Mesendoderm (in vitro differentiated cells): ENCODE results near the gene ADD3.
A peak's percentile ranks its signal among the peaks of the same experiment; 100 is the strongest.

Source experiments
- DNase-seq: peaks from one replicate; pipeline ENCODE4 v3.0.0; 2013
- H2AK5ac ChIP-seq: 2 replicates; pipeline ENCODE4 v1.6.1; 2013; ENCODE audit warnings: low read length, inconsistent platforms
- H2BK120ac ChIP-seq: 2 replicates; pipeline ENCODE4 v1.6.1; 2013; ENCODE audit warnings: low read depth, mild to moderate bottlenecking, low read length, moderate library complexity, mixed read lengths
- H2BK15ac ChIP-seq: replicated peaks from 2 replicates; pipeline ENCODE4 v1.6.1; 2013; ENCODE audit warnings: low read depth, mild to moderate bottlenecking, moderate library complexity
- H2BK5ac ChIP-seq: 2 replicates; pipeline ENCODE4 v1.6.1; 2013; ENCODE audit warnings: low read length, inconsistent platforms
- H3K18ac ChIP-seq: 2 replicates; pipeline ENCODE4 v1.6.1; 2013; ENCODE audit warnings: mild to moderate bottlenecking, low read length, mixed read lengths
- H3K23ac ChIP-seq: one replicate; pipeline ENCODE4 v1.6.1; 2013; ENCODE audit warnings: low read length
- H3K27ac ChIP-seq: 2 replicates; pipeline ENCODE4 v1.5.1; 2013; ENCODE audit warnings: low read depth, mild to moderate bottlenecking, inconsistent platforms, low read length, moderate library complexity
- H3K27me3 ChIP-seq: 2 replicates; pipeline ENCODE4 v1.6.1; 2013; ENCODE audit warnings: low read length, control low read depth, mild to moderate bottlenecking, inconsistent platforms; ENCODE audit not compliant: insufficient read depth, poor library complexity
- H3K36me3 ChIP-seq: 2 replicates; pipeline ENCODE4 v1.6.1; 2013; ENCODE audit warnings: low read length, inconsistent platforms; ENCODE audit not compliant: control insufficient read depth, insufficient read depth
- H3K4ac ChIP-seq: one replicate; pipeline ENCODE4 v1.6.1; 2013; ENCODE audit warnings: low read depth, mild to moderate bottlenecking, low read length, moderate library complexity
- H3K4me1 ChIP-seq: 2 replicates; pipeline ENCODE4 v1.6.1; 2013; ENCODE audit warnings: low read depth, low read length, inconsistent platforms; ENCODE audit not compliant: control insufficient read depth
- H3K4me2 ChIP-seq: 2 replicates; pipeline ENCODE4 v1.6.1; 2013; ENCODE audit warnings: low read length
- H3K4me3 ChIP-seq: 2 replicates; pipeline ENCODE4 v1.5.1; 2013; ENCODE audit warnings: mild to moderate bottlenecking, low read length
- H3K56ac ChIP-seq: one replicate; pipeline ENCODE4 v1.6.1; 2013; ENCODE audit warnings: low read length
- H3K79me1 ChIP-seq: 2 replicates; pipeline ENCODE4 v1.6.1; 2013; ENCODE audit warnings: low read length, inconsistent platforms
- H3K79me2 ChIP-seq: 2 replicates; pipeline ENCODE4 v1.6.1; 2013; ENCODE audit warnings: mild to moderate bottlenecking, low read length; ENCODE audit not compliant: control insufficient read depth, insufficient read depth
- H3K9ac ChIP-seq: 2 replicates; pipeline ENCODE4 v1.6.1; 2013; ENCODE audit warnings: low read length, inconsistent platforms
- H4K5ac ChIP-seq: one replicate; pipeline ENCODE4 v1.6.1; 2013; ENCODE audit warnings: low read length
- H4K8ac ChIP-seq: one replicate; pipeline ENCODE4 v1.6.1; 2013; ENCODE audit warnings: low read depth, mild to moderate bottlenecking, control low read depth, low read length, moderate library complexity
- WGBS: extraction: QIAGEN DNeasy Blood & Tissue Kit; methylation state at CpG from one replicate; pipeline ENCODE4 v1.1.7; 2013; ENCODE audit warnings: low lambda C conversion rate, missing lambda C conversion rate; ENCODE audit not compliant: insufficient coverage; ENCODE audit errors: extremely low coverage; 5-methylcytosine and 5-hydroxymethylcytosine counted together

ADD3 gene

GRCh38 chr10:110101464-110102144 lies 93.8 kb downstream of the ADD3 start:
- Histone ChIP-seq H3K79me2 (no peaks in the 10 kb centered on the region), H2AK5ac (no peak overlapping the region), H3K4me1 (no peaks in the 10 kb centered on the region), H3K79me1 (peaks cover 2% of the 10 kb centered on the region), H4K5ac (no peak overlapping the region), H2BK5ac (no peak overlapping the region), H2BK120ac (no peak overlapping the region), H3K9ac (no peak overlapping the region), H2BK15ac (no peak overlapping the region), H4K8ac (no peak overlapping the region), H3K4me2 (no peak overlapping the region), H3K56ac (no peak overlapping the region), H3K27ac (no peak overlapping the region), H3K23ac (no peak overlapping the region), H3K4me3 (no peak overlapping the region), H3K18ac (no peak overlapping the region), H3K36me3 (no peaks in the 10 kb centered on the region), H3K4ac (no peak overlapping the region), H3K27me3 (no peaks in the 10 kb centered on the region)
- no peak for DNase-seq
- WGBS = no CpG with 5 or more reads among the region's 2 CpGs

GRCh38 chr10:110103921-110104461 lies 96.2 kb downstream of the ADD3 start:
- DNase-seq = no peak
- Histone ChIP-seq H2BK5ac (no peak overlapping the region), H3K9ac (no peak overlapping the region), H3K4me1 (no peaks in the 10 kb centered on the region), H4K5ac (no peak overlapping the region), H3K56ac (no peak overlapping the region), H3K4me3 (no peak overlapping the region), H3K27me3 (no peaks in the 10 kb centered on the region), H3K27ac (no peak overlapping the region), H3K18ac (peak overlapping the region; percentile 60), H3K79me2 (no peaks in the 10 kb centered on the region), H3K79me1 (no peaks in the 10 kb centered on the region), H2BK120ac (no peak overlapping the region), H2AK5ac (no peak overlapping the region), H3K4me2 (no peak overlapping the region), H3K23ac (no peak overlapping the region), H3K4ac (no peak overlapping the region), H3K36me3 (no peaks in the 10 kb centered on the region), H2BK15ac (no peak overlapping the region), H4K8ac (no peak overlapping the region)

DNA sequence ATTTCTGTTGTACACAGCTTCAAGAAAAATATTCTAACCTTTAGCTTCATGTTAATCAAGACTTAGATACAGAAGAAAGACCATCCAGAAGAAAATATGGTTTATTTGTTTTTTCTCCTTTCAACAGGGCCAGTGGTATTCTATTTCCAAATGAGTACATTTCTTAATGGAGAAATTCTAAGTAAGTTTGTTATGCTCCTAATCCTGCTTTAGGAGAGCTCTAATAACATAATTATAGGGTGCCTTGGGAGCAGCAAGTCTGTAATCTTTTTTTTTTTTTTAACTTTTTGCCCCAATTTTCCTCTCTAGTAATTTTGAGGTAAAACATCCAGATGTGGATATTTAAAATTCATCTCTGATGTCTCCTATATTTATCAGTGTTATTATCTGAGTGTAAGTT lies 98.1 kb downstream of the ADD3 start:
- Histone ChIP-seq H3K4me2 (no peak overlapping the region), H3K23ac (no peak overlapping the region), H2BK5ac (no peak overlapping the region), H2BK15ac (no peak overlapping the region), H3K4me3 (no peak overlapping the region), H2BK120ac (no peak overlapping the region), H3K4me1 (no peaks in the 10 kb centered on the region), H3K18ac (no peak overlapping the region), H3K79me2 (no peaks in the 10 kb centered on the region), H3K27ac (no peak overlapping the region), H3K56ac (no peak overlapping the region), H3K9ac (no peak overlapping the region), H3K36me3 (no peaks in the 10 kb centered on the region), H3K27me3 (no peaks in the 10 kb centered on the region), H4K8ac (no peak overlapping the region), H3K79me1 (no peaks in the 10 kb centered on the region), H3K4ac (no peak overlapping the region), H2AK5ac (no peak overlapping the region), H4K5ac (no peak overlapping the region)
- DNase-seq = no peak

- Histone ChIP-seq H3K9ac (no peak overlapping the region), H3K27me3 (no peaks in the 10 kb centered on the region), H2BK15ac (no peak overlapping the region), H3K36me3 (no peaks in the 10 kb centered on the region), H2BK120ac (no peak overlapping the region), H2BK5ac (no peak overlapping the region), H4K8ac (no peak overlapping the region), H4K5ac (no peak overlapping the region), H2AK5ac (no peak overlapping the region), H3K4ac (no peak overlapping the region), H3K4me3 (no peak overlapping the region), H3K23ac (no peak overlapping the region), H3K79me1 (no peaks in the 10 kb centered on the region), H3K27ac (no peak overlapping the region), H3K79me2 (no peaks in the 10 kb centered on the region), H3K4me1 (no peaks in the 10 kb centered on the region), H3K56ac (no peak overlapping the region), H3K4me2 (no peak overlapping the region), H3K18ac (no peak overlapping the region)
- no peak for DNase-seq
- WGBS = no CpG with 5 or more reads among the region's 6 CpGs
Observed at GRCh38 chr10:110107430-110107829, 99.6 kb downstream of the ADD3 start.

GRCh38 chr10:110107887-110108286 lies 100.1 kb downstream of the ADD3 start:
- Histone ChIP-seq H4K5ac (no peak overlapping the region), H4K8ac (no peak overlapping the region), H3K18ac (no peak overlapping the region), H2BK120ac (no peak overlapping the region), H3K23ac (no peak overlapping the region), H3K4me3 (no peak overlapping the region), H3K9ac (no peak overlapping the region), H3K36me3 (no peaks in the 10 kb centered on the region), H2BK5ac (no peak overlapping the region), H3K79me2 (no peaks in the 10 kb centered on the region), H2BK15ac (no peak overlapping the region), H3K56ac (no peak overlapping the region), H3K79me1 (no peaks in the 10 kb centered on the region), H3K4me2 (no peak overlapping the region), H3K27ac (no peak overlapping the region), H2AK5ac (no peak overlapping the region), H3K27me3 (no peaks in the 10 kb centered on the region), H3K4ac (no peak overlapping the region), H3K4me1 (no peaks in the 10 kb centered on the region)
- peak; percentile 59 for DNase-seq

GRCh38 chr10:110109511-110109910 lies 101.7 kb downstream of the ADD3 start:
- H3K23ac ChIP-seq = no peak overlapping the region

More at GRCh38 chr10:110109511-110109910, 101.7 kb downstream of the ADD3 start:
- Histone ChIP-seq H3K79me2 (no peaks in the 10 kb centered on the region), H3K4me2 (no peak overlapping the region), H4K5ac (no peak overlapping the region), H3K4ac (no peak overlapping the region), H2BK5ac (no peak overlapping the region), H3K56ac (no peak overlapping the region), H3K4me1 (no peaks in the 10 kb centered on the region), H2BK15ac (no peak overlapping the region), H2AK5ac (no peak overlapping the region), H3K79me1 (no peaks in the 10 kb centered on the region), H3K36me3 (no peaks in the 10 kb centered on the region), H3K4me3 (no peak overlapping the region), H3K27ac (no peak overlapping the region), H4K8ac (no peak overlapping the region), H3K9ac (no peak overlapping the region), H2BK120ac (no peak overlapping the region), H3K18ac (no peak overlapping the region), H3K27me3 (no peaks in the 10 kb centered on the region)
- no peak for DNase-seq
